Measurements from ENCODE around the gene MYH14.

DNA sequence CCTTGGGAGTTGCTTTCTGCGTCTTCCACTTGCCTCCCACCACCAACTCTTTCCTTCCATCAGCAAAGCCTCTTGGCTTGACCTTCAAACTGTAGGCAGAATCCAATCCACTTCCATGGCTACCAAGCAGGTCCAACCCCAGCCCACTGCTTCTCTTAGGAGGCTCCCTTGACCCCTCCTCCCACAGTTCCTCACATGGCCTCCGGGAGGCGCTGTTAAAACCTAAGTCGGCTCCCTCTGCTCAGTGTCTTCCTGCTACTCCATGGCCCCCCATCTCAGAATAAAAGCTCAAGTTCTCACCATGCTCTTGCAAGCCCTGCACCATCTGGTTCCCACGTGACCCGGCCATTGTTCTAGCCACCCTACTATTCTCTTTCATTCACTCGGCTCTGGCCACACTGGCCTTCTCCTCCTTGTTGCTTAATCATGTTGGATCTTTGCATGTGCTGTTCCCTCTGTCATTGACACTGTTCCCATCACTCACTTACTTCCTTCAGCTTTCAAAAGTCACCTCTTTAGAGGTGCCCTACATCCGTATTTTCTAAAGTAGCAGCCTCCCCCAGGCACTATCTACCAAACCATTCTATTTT is 47.8 kb upstream of the MYH14 start:
- peak; percentile 50 for TF ChIP-seq CTCF (conservative IDR thresholded peaks at IDR 0.05; ENCODE audit: low read depth, low read length)
- TF ChIP-seq EZH2 (IDR thresholded peaks at IDR 0.05; ENCODE audit: borderline replicate concordance, low read depth, low read length, poor library complexity, severe bottlenecking) = no peak

All from A673 (cell line).